Lower leg skin (tissue), 3 donors: ENCODE measurements around the gene DPP8.

Source experiments
- POLR2A ChIP-seq, 2 donors: fragments of 450-650 bp; IDR thresholded peaks; one replicate each; pipeline ENCODE4 v1.6.1; 2016 to 2017; ENCODE audit warnings: antibody characterized with exemption in 2 of 2, mild to moderate bottlenecking in 1 of 2, moderate library complexity in 1 of 2
- TF ChIP-seq, protein P1 (sequence below), 3 donors: fragments of 450-650 bp; IDR thresholded peaks; one replicate each; pipeline ENCODE4 v1.5.1; 2016; ENCODE audit warnings: antibody characterized with exemption in 3 of 3, mild to moderate bottlenecking in 3 of 3, moderate library complexity in 2 of 3

GRCh38 chr15:65509321-65509720 lies 8.2 kb downstream of the DPP8 start:
- TF ChIP-seq, protein P1, sequence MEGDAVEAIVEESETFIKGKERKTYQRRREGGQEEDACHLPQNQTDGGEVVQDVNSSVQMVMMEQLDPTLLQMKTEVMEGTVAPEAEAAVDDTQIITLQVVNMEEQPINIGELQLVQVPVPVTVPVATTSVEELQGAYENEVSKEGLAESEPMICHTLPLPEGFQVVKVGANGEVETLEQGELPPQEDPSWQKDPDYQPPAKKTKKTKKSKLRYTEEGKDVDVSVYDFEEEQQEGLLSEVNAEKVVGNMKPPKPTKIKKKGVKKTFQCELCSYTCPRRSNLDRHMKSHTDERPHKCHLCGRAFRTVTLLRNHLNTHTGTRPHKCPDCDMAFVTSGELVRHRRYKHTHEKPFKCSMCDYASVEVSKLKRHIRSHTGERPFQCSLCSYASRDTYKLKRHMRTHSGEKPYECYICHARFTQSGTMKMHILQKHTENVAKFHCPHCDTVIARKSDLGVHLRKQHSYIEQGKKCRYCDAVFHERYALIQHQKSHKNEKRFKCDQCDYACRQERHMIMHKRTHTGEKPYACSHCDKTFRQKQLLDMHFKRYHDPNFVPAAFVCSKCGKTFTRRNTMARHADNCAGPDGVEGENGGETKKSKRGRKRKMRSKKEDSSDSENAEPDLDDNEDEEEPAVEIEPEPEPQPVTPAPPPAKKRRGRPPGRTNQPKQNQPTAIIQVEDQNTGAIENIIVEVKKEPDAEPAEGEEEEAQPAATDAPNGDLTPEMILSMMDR (IDR thresholded peaks at IDR 0.05) = no peak
- no peak for TF ChIP-seq POLR2A (IDR thresholded peaks at IDR 0.05)
